A549 (cell line): Measurements from ENCODE around the gene GNG12. TPM values are rescaled to one million over a fixed set of nuclear protein-coding genes. Genes with fewer than 3 reads are reported as not detected.
A peak's percentile ranks its signal among the peaks of the same experiment; 100 is the strongest.

ENCODE experiments used
- ATAC-seq, 2 experiments: fragments of 200-7000 bp in 1 of 2; fragments of >200 bp in 1 of 2; cut with Nextera tagmentation in 1 of 2; cut with Tn5 transposase in 1 of 2; 3 replicates each; pipeline versions ENCODE4 v1.8.0 to v1.9.1; 2018 to 2020; ENCODE audit warnings: mild to moderate bottlenecking in 1 of 2, moderate library complexity in 1 of 2
- CTCF ChIA-PET: fragments of 300-600 bp; sonication (Branson Sonifier 250); formaldehyde crosslinking; extraction: SDS; loops from one replicate; lab custom pipeline; 2021; ENCODE audit warnings: antibody characterized with exemption, inconsistent platforms; lab: Yijun Ruan, JAX
- POLR2A ChIA-PET: fragments of 350-600 bp; formaldehyde crosslinking; extraction: SDS; loops from one replicate; lab custom pipeline; 2021; ENCODE audit warnings: antibody characterized with exemption, inconsistent platforms; lab: Yijun Ruan, JAX
- DNase-seq, 2 experiments: peaks; one replicate each; pipeline versions ENCODE4 v3.0.0 to v3.0.0-alpha.2; 2011 to 2016; ENCODE audit warnings: low read depth in 1 of 2, low spot score in 1 of 2
- FAIRE-seq: peaks from 2 replicates; lab custom pipeline; 2011; peaks lifted over from hg19 to GRCh38; lab: Jason Lieb, UNC
- H3K27ac ChIP-seq, 2 experiments: fragments of >200 bp; sonication (Bioruptor Twin); formaldehyde crosslinking; 3 replicates each; pipeline ENCODE4 v1.5.1; 2016 to 2017
- H3K4me1 ChIP-seq: fragments of >200 bp; sonication (Bioruptor Twin); formaldehyde crosslinking; 3 replicates; pipeline ENCODE4 v1.6.1; 2016
- H3K4me2 ChIP-seq: fragments of >200 bp; sonication (Bioruptor Twin); formaldehyde crosslinking; 3 replicates; pipeline ENCODE4 v1.6.1; 2016
- H3K4me3 ChIP-seq: fragments of >200 bp; sonication (Bioruptor Twin); formaldehyde crosslinking; 3 replicates; pipeline ENCODE4 v1.5.1; 2016
- H3K9me3 ChIP-seq: fragments of >200 bp; sonication (Bioruptor Twin); formaldehyde crosslinking; 3 replicates; pipeline ENCODE4 v1.6.1; 2016
- CEBPB ChIP-seq, 2 experiments: fragments of >200 bp in 1 of 2; sonication (Bioruptor Twin) in 1 of 2; formaldehyde crosslinking in 1 of 2; IDR thresholded peaks; 2 replicates each; pipeline ENCODE4 v1.6.1; 2012 to 2016
- CHD2 ChIP-seq: fragments of 150-350 bp; IDR thresholded peaks from 2 replicates; pipeline ENCODE4 v1.6.1; 2014; ENCODE audit warnings: low read length; ENCODE audit not compliant: partially characterized antibody
- CHD4 ChIP-seq: fragments of 200-600 bp; sonication (generic); IDR thresholded peaks from 2 replicates; pipeline ENCODE4 v1.6.1; 2016; ENCODE audit warnings: antibody characterized with exemption, mild to moderate bottlenecking, borderline replicate concordance
- FOSB ChIP-seq: fragments of 250-450 bp; sonication (Bioruptor Pico); IDR thresholded peaks from 2 replicates; pipeline ENCODE4 v1.5.0; 2020; ENCODE audit warnings: mild to moderate bottlenecking, moderate library complexity
- HES2 ChIP-seq: fragments of >200 bp; sonication (Bioruptor Twin); formaldehyde crosslinking; IDR thresholded peaks from 2 replicates; pipeline ENCODE4 v1.6.1; 2016
- HEYL ChIP-seq: fragments of 250-450 bp; sonication (Bioruptor Pico); IDR thresholded peaks from 2 replicates; pipeline ENCODE4 v1.8.0; 2021; ENCODE audit warnings: mild to moderate bottlenecking, moderate library complexity
- HOXA7 ChIP-seq: fragments of 250-450 bp; sonication (Bioruptor Pico); IDR thresholded peaks from 2 replicates; pipeline ENCODE4 v1.5.0; 2020; ENCODE audit warnings: mild to moderate bottlenecking, moderate library complexity
- KDM5A ChIP-seq: fragments of 200-600 bp; sonication (generic); IDR thresholded peaks from 2 replicates; pipeline ENCODE4 v1.6.1; 2016; ENCODE audit warnings: antibody characterized with exemption, mild to moderate bottlenecking
- MAZ ChIP-seq: fragments of 150-350 bp; IDR thresholded peaks from 2 replicates; pipeline ENCODE4 v1.6.1; 2014; ENCODE audit warnings: antibody characterized with exemption, low read depth, low read length, borderline replicate concordance
- NR3C1 ChIP-seq: fragments of >200 bp; sonication (Bioruptor Twin); formaldehyde crosslinking; IDR thresholded peaks from 3 replicates; pipeline ENCODE4 v1.6.1; 2017
- RARB ChIP-seq: fragments of 250-450 bp; sonication (Bioruptor Pico); IDR thresholded peaks from 2 replicates; pipeline ENCODE4 v1.8.0; 2021; ENCODE audit warnings: mild to moderate bottlenecking, moderate library complexity
- RCOR1 ChIP-seq: fragments of 150-350 bp; IDR thresholded peaks from 2 replicates; pipeline ENCODE4 v1.6.1; 2014; ENCODE audit warnings: antibody characterized with exemption, low read length, low read depth
- REST ChIP-seq: fragments of 200-600 bp; sonication (generic); IDR thresholded peaks from 2 replicates; pipeline ENCODE4 v1.6.1; 2016; ENCODE audit warnings: antibody characterized with exemption, mild to moderate bottlenecking, moderate library complexity
- RNF2 ChIP-seq: fragments of 200-600 bp; sonication (generic); IDR thresholded peaks from 2 replicates; pipeline ENCODE4 v1.6.1; 2016; ENCODE audit warnings: low read depth, mild to moderate bottlenecking, antibody characterized with exemption, moderate library complexity, borderline replicate concordance
- SMC3 ChIP-seq: fragments of >200 bp; sonication (Bioruptor Twin); formaldehyde crosslinking; IDR thresholded peaks from 3 replicates; pipeline ENCODE4 v1.6.1; 2018; ENCODE audit warnings: inconsistent platforms
- SREBF2 ChIP-seq: fragments of 450-650 bp; IDR thresholded peaks from 2 replicates; pipeline ENCODE4 v1.6.1; 2014; ENCODE audit warnings: mild to moderate bottlenecking, moderate library complexity
- ZSCAN20 ChIP-seq: fragments of 250-450 bp; sonication (Bioruptor Pico); IDR thresholded peaks from 2 replicates; pipeline ENCODE4 v1.8.0; 2022; ENCODE audit warnings: mild to moderate bottlenecking, moderate library complexity
- WGBS: methylation state at CpG from one replicate; pipeline ENCODE4 v1.1.6; 2017; ENCODE audit errors: missing lambda C conversion rate; 5-methylcytosine and 5-hydroxymethylcytosine counted together
- polyA plus RNA-seq, 4 experiments: library from polyadenylated mRNA; depleted of rRNA in 3 of 4; stranded (reverse); fragments of >200 nt; fragmentation: RNase III in 1 of 4; extraction: RNeasy Plus Mini Kit Qiagen cat#74134 plus additional on column Dnase treatment in 1 of 4; gene quantifications; 2 replicates in 3 of 4; 3 replicates in 1 of 4; pipeline ENCODE4 v1.2.3, GENCODE V29; 2011 to 2017
- TF ChIP-seq, protein P1 (sequence below): fragments of 250-450 bp; sonication (Bioruptor Pico); IDR thresholded peaks from 2 replicates; pipeline ENCODE4 v1.5.0; 2020; ENCODE audit warnings: low read depth, mild to moderate bottlenecking, moderate library complexity

Gene GNG12
- polyA plus RNA-seq, 2 of the 4 experiments (the other 2 are of a cell fraction): 91.8 to 132 TPM

DNA sequence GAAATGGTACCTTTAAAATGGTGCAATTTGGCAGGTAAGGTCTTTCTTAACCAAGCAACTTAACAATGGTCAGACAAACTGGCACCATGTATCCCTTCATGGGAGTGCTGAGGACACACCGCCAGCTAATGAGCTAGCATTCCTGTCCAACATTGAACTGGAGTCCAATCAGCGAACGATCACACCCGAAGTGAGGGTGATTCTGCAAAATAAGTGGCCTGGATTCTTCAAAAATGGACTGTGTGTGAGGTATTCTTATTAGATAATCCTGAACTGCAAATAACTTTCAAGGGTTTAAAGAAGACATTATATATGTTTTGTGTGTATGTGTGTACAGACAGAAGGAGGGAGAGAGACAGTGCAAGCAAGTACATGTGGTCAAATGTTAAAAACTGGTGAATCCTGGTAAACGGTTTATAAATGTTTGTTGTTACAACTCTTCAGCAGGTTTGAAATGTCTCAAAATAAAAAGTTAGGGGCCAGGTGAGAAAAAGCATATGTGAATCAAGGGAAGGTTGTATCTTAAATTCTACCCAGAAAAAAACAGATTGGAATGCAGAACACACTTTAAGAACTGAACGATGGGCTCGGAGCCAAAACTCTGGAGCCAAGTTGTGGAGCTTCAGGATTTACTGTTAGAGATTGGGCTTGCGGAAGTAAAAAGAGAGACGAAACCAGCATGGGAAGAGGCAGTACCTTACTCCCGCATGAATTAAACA lies 127.4 kb downstream of the GNG12 start:
- Histone ChIP-seq H3K4me1 (peaks cover 23% of the 10 kb centered on the region), H3K9me3 (no peaks in the 10 kb centered on the region), H3K27ac (no peak overlapping the region), H3K4me3 (no peak overlapping the region), H3K4me2 (no peak overlapping the region)
- ChIA-PET CTCF (no interaction called here), POLR2A (no interaction called here)
- FAIRE-seq (no peak), DNase-seq (no peak), ATAC-seq (no peak)
- WGBS: 95% methylated on average over 10 of the region's 10 CpGs
- TF ChIP-seq HES2 (no peak), FOSB (CRISPR knock-in tag) (no peak), KDM5A (no peak), RCOR1 (no peak), HEYL (CRISPR knock-in tag) (no peak), CHD2 (no peak), HOXA7 (CRISPR knock-in tag) (no peak), RARB (CRISPR knock-in tag) (no peak), RNF2 (no peak)
- TF ChIP-seq, protein P1, sequence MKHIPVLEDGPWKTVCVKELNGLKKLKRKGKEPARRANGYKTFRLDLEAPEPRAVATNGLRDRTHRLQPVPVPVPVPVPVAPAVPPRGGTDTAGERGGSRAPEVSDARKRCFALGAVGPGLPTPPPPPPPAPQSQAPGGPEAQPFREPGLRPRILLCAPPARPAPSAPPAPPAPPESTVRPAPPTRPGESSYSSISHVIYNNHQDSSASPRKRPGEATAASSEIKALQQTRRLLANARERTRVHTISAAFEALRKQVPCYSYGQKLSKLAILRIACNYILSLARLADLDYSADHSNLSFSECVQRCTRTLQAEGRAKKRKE (CRISPR knock-in tag): no peak

GRCh38 chr1:67704351-67704750 lies 128.9 kb downstream of the GNG12 start:
- WGBS: 92% methylated on average over 3 of the region's 3 CpGs
- no peak for TF ChIP-seq SREBF2
- TF ChIP-seq MAZ: no peak
- ChIA-PET CTCF (interaction anchor here (0.6 to 2.2 kb wide), 3 partner anchors 9 to 143 kb away, joined by 3 to 8 read pairs (median 3); no protein-coding TSS in a partner anchor), POLR2A (interaction anchor here (1.0 kb wide), 1 partner anchor 19 kb away, joined by 3 read pairs; the partner anchor contains the start of gene GADD45A)
- no peak for DNase-seq
- no peak for ATAC-seq
- Histone ChIP-seq H3K27ac (no peak overlapping the region), H3K9me3 (no peaks in the 10 kb centered on the region), H3K4me3 (no peak overlapping the region), H3K4me2 (no peak overlapping the region), H3K4me1 (peaks cover 30% of the 10 kb centered on the region)
- FAIRE-seq: no peak

- no peak for ATAC-seq
- peak overlapping the region; percentile 55; the same call in 1 of the 3 replicates for H3K4me2 ChIP-seq
- H3K4me3 ChIP-seq: no peak overlapping the region
- H3K9me3 ChIP-seq: no peaks in the 10 kb centered on the region
- TF ChIP-seq CEBPB (IDR thresholded peaks at IDR 0.05) (no peak), MAZ (no peak), NR3C1 (no peak), CHD4 (no peak), ZSCAN20 (no peak), REST (no peak), SREBF2 (no peak), SMC3 (no peak)
- TF ChIP-seq, protein P1 (CRISPR knock-in tag): no peak
- TF ChIP-seq, all 56 proteins: peak for 0
- H3K4me1 ChIP-seq: peaks cover 28% of the 10 kb centered on the region
- DNase-seq: no peak
- CTCF ChIA-PET: interaction anchor here (1.2 kb wide), 1 partner anchor 15 kb away, joined by 3 read pairs; no protein-coding TSS in a partner anchor
- no peak for FAIRE-seq
- POLR2A ChIA-PET: no interaction called here
- H3K27ac ChIP-seq: no peak overlapping the region; a peak in 1 of 6 replicates
- 81% methylated on average over 2 of the region's 2 CpGs for whole genome bisulfite sequencing
These were observed 131.4 kb downstream of the GNG12 start for GRCh38 chr1:67701876-67702275.
